ENCODE measurements around the gene SV2C.
"Not testable (repeated sequence)": the region's sequence is repeated elsewhere in the genome, so short reads cannot be mapped to it uniquely, and the experiment has no call there.

Gene SV2C

GRCh38 chr5:76209297-76209696 lies 126.1 kb downstream of the SV2C start:
- DNase-seq: no peak

GRCh38 chr5:76210946-76211345 lies 127.8 kb downstream of the SV2C start:
- DNase-seq: no peak

DNA sequence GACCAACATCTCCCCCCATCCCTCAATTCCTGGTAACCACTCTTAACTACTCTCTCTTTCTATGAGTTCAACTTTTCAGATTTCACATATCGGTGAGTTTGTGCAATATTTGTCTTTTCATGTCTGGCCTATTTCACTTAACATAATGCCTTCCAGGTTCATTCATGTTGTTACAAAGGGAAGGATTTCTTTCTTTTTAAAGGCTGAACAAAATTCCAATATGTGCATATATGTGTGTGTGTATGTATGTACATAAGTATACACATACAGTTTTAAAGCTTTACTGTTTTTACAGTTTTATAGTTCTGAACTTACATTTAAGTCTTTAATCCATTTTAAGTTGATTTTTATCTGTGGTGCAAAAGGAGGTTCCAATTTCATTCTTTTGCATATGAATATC lies 130.7 kb downstream of the SV2C start:
- DNase-seq: no peak

DNA sequence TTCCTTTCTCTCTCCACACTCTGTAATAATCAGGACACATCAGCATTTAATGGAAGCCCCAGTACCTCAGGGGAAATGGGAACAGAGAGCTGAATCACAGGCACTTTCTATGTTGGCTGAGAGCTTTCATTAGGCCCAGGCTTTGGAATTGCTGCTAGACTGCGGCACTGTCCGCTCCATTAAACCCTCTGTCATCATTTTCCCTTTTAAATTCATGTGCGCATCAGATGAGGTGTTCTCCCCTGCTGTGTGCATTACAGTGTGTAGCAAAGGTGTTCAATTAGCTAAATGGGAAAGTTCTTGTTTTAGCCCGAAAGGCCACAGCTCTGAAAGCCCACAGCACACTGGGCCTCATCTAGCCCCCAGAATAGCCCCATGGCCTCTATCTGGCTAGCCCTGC lies 133.6 kb downstream of the SV2C start:
- DNase-seq: no peak

DNA sequence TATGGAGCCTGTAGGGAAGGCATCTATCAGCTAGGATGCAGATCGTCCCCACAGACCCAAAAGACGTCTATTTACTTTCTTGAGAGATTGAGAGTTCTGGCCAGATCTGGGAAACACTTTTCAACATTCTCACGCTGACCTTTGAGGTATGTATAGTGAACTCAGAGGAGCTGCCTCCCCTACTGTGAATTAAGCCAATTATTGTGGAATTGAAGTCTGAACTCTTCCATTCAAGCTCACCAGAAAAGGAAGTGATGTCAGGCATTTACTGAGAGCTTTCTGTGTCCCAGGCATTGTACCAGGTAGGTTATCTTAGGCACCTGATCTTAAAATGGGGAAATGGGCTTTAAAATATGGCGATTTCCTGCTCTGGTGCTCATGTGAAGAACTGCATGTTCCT lies 136.5 kb downstream of the SV2C start:
- no peak for DNase-seq

DNA sequence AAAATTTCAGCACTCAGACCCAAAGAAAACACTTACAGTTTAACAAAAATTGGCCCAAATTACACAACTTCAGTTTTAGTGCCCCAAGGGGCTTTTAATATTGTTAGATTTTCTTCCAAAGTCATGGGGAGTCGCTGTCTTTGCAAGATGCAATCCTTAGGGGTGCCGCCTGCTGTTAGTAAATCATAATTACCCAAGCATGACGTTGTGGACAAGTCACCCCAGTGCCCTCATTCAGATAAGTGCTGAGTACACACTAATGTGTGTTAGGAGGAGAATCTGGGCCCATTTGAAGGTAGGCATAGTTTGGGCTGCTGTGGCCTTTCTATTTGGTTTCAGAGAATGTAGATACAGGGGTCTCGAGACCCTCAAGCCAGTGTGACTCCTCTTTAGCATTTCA lies 138.1 kb downstream of the SV2C start:
- DNase-seq: no peak

DNA sequence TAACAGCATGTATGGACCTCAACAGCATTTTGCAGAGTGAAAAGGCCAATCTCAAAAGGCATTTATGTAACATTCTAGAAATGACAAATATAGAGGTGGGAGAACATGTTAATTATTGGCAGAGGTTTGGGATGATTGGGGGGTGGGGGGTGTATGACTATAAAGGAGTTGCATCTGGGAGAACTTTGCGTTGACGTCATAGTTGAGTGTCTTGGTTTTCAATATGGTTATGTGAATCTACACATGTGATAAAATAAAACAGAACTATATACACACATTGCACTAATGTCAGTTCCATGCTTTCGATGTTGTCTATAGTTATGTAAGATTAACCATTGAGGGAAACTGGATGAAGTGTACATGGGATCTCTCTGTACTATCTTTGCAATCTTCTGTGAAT lies 139.1 kb downstream of the SV2C start:
- DNase-seq: no peak

GRCh38 chr5:76223696-76224095 lies 140.5 kb downstream of the SV2C start:
- no peak for DNase-seq

GRCh38 chr5:76224898-76225297 lies 141.7 kb downstream of the SV2C start:
- DNase-seq: no peak

GRCh38 chr5:76225336-76225735 lies 142.2 kb downstream of the SV2C start:
- no peak for DNase-seq

DNA sequence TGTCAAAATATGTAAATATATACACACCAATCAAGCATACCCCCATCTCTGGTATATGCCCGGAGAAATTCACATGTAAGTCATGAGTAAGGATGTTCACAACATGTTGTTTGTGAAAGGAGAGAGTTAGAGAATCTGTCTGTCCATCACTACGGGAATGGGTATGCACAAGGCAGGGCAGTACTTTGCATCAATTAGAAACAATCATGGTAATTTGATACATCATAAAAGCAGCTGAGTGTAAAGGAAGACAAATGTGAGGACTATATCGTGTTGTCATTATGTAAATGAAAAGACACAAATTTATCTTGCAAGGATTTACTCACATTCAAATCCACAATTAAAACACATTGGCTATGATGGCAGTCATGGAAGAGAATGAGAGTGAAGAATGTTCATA lies 146.7 kb downstream of the SV2C start:
- DNase-seq: no peak

- no peak for DNase-seq
Observed at GRCh38 chr5:76230711-76231285, 147.6 kb downstream of the SV2C start.

DNA sequence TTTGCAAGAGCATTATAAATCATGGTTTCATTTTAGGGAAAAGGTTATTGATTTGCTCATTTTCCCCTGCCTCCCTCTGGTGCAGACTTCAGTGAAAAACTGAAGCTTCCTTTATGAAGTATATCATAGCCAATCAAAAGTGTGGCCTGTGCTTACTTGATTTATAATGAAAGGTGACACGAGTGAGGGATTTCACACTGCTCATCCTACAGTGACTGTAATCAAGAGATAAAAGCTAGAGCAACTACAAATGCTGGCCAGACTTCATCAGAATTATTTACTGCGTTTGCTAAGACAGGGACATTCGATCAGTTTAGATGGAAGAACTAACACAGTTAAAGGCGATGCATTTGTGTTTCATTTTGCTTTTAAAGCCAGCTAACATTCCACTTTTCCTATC lies 151.5 kb downstream of the SV2C start:
- DNase-seq: no peak

DNA sequence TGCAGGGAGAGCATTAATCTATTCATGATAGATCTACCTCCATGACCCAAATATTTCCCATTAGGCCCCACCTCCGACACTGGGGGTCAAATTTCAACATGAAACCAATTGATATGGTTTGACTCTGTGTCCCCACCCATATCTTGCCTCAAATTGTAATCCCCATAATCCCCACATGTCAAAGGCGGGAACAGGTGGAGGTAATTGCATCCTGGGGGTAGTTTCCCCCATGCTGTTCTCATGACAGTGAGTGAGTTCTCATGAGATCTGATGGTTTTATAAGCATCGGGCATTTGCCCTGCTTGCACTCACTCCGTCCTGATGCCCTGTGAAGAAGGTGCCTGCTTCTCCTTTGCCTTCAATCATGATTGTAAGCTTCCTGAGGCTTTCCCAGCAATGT lies 153.5 kb downstream of the SV2C start:
- no peak for DNase-seq

DNA sequence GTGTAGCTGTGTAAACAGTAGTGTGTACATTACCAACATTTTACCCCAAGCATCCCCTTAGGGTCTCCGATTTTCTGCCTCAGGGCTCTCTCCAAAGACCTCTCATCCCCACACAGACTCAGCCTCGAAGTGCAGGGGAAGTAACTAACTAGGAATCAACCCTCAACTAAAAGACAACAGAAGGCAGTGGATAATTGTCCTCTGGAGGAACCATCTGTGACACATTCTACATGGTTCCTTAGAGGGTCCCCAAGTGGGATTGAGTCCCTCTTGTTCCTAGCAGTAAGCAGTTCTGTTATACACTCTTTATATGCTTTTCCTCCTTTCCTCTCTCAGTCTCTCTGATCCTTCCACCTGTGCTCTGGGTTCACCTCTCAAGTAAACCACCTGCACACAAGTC lies 157.2 kb downstream of the SV2C start:
- DNase-seq: no peak

DNA sequence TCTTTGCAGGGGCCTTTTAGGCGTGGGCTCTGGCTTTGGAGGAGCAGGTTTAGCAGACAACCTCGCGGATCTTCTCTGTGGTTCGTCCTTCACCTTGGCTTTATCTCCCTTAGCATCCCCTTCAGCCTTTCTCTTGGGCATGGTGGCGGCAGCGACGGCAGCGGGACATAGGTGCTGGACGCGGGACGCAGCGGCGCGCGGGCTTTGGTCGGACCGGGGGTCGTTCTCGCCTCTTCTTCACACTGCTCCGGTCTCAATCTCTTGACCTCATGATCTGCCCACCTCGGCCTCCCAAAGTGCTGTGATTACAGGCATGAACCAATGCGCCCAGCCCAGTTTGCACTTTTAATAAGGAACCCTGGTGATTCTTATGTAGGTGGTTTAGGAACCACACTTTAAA lies 159.0 kb downstream of the SV2C start:
- DNase-seq: not testable (repeated sequence)

DNA sequence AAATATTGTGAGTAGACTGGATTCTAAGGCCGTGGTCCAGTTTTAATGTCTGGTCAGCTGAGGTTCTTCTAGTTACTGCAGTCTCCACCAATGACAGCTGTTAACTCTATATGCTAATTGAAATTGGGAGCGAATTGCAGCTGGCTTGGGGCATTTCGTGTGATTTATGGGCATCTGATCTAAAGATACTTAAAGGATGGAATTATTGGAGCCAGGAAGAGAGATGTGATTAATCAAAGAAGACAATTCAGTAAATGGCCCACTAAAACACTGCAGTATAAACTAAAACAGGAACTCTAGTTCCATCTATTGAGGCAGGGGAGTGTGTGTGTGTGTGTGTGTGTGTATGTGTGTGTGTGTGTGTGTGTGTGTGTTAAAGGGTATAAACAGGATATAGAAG lies 162.4 kb downstream of the SV2C start:
- DNase-seq: no peak

DNA sequence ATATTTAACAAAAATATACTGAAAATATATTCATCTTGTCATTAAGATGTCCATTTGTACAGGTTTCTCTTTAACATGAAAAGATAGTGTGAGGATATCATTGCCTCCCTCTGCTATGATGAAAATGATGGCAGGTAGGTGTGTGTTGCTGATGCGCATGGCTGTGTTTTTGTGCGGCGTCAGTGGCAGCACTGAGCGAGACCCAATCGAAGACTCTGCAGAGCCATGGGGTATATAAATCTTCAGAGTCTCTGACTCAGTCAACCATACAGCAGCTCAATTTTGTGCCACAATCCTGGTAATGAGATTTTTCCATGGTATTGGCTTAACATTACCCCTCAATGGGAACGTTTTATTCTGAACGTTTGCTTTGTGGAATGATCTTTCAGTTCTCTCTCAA lies 166.4 kb downstream of the SV2C start:
- DNase-seq: no peak

DNA sequence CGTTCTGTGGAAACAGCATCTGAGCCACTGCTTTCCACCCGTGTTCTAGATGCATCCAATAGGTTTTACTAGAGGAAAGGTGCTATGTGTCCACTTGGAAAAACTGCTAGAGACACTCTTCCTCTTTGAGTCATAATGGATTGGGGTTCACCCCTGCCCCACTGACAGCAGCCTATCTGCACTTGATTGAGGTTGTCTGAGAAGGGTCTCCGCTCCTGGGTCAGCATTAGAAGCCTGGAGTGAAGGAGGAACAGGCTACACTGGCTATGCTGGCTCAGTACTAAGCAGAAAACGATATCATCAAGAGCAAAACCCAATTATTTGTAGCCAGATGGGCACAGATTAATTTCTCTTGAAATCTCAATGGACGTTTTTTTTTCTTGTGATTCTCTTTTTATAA lies 167.3 kb downstream of the SV2C start:
- no peak for DNase-seq

GRCh38 chr5:76251656-76252055 lies 168.5 kb downstream of the SV2C start:
- no peak for DNase-seq

DNA sequence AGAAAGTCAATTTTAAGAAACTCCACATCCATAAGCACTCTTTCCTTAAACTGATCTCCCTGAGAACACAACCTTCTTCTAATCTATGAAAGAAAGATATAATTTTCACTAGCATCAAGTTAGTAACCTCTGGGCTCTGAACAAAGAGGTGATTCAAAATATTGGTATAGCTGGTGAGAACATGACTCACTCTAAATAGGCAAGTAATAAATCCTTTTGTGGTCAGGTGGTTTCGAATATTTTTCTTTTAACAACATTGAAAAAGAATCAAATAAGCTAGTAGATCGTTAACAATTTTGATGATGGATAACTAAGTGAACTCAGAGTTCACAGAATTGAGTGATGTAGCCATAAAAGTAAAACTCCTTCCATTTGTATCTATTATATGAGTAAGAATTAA lies 169.3 kb downstream of the SV2C start:
- DNase-seq: no peak

DNA sequence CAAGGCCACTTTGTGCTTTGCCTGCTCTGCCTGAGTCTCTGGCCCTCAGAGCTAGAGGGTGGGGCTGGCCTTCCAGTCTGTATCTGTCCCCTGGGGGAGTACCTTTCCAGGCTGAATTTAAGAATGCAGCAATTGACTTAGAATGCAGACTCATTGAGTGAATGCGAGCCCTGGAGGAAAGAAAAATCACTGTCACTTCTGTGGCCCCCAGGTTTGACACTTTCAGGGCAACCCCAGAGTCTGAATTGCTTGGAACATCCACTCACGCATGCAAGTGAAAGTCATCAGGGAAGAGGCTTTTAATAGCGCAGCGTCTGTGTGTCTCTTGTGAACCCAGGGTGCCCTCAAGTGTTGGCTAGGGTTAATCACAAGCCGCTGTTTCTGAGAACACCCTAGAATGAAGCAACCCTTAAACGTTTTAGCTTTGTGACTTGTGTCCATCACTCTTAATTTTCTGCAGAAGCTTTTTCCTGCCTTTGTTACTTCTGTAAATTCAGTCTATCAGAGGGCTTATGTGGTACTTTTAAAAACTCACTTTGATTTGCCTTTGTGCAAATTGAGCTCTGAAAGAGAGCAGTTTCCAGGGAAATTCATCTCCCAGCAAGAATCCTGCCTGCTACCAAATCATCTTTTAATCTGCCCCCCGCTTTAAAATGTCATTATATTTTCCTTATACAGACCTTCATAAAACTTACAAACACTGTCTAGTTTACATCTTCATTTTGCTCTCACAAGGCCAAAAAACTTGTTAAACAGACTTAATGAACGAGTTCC lies 173.1 kb downstream of the SV2C start:
- no peak for DNase-seq

- no peak for DNase-seq
Observed at GRCh38 chr5:76257225-76257833, 174.1 kb downstream of the SV2C start.

DNA sequence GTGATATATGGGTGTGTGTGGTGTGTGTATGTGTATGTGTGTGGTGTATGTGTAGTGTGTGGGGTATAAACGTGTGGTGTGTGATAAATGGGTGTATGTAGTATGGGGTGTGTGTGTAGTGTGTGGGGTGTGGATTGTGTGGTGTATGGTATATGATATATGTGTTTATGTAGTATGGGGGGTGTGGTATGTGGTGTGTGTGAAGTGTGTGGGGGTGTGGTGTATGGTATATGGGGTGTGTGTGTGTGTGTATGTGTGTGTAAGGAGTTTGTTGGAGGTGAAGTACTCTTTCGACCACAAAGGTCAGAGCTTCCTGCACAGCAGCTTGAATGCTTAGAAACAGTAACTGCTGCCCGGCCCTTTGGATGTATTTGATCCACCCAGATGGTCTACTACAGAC lies 174.7 kb downstream of the SV2C start:
- DNase-seq: no peak

DNA sequence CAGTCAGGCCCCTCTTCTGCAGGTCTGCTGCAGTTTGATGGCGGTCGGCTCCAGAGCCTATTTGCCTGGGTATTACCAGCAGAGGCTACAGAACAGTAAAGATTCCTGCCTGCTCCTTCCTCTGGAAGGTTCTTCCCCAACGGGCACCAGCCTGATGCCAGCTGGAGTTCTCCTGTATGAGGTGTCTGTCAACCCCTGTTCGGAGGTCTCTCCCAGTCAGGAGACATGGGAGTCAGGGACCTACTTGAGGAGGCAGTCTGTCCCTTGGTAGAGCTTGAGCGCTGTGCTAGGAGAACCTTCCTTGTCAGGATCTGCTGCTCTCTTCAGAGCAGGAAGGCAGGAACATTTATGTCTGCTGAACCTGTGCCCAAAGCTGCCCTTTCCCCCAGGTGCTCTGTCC lies 181.5 kb downstream of the SV2C start:
- DNase-seq: no peak
